Measurements from ENCODE around the gene RAB7A. TPM values are rescaled to one million over a fixed set of nuclear protein-coding genes. Genes with fewer than 3 reads are reported as not detected.
"Not testable (repeated sequence)": the region's sequence is repeated elsewhere in the genome, so short reads cannot be mapped to it uniquely, and the experiment has no call there.

RAB7A gene
- total RNA-seq, 1 donor from 2014 or later, result 257 TPM

GRCh38 chr3:128749035-128749434, 23.1 kb downstream of the RAB7A start:
- intact Hi-C loops (cut with micrococcal nuclease), result no loop called here

GRCh38 chr3:128749561-128749960, 23.6 kb downstream of the RAB7A start:
- intact Hi-C loops (cut with micrococcal nuclease), result not testable (repeated sequence)

GRCh38 chr3:128753715-128754114, 27.7 kb downstream of the RAB7A start:
- intact Hi-C loops (cut with micrococcal nuclease), result loop anchor here (2.0 kb wide), 1 partner anchor 13 kb away; no protein-coding TSS in a partner anchor

- intact Hi-C loops (cut with micrococcal nuclease), result no loop called here
Measured at GRCh38 chr3:128760042-128760441, 34.1 kb downstream of the RAB7A start.

- intact Hi-C loops (cut with micrococcal nuclease), result no loop called here
Measured at GRCh38 chr3:128760881-128761280, 34.9 kb downstream of the RAB7A start.

GRCh38 chr3:128761392-128761791, 35.4 kb downstream of the RAB7A start:
- intact Hi-C loops (cut with micrococcal nuclease), result no loop called here

- intact Hi-C loops (cut with micrococcal nuclease), result no loop called here
Measured at GRCh38 chr3:128763967-128764366, 38.0 kb downstream of the RAB7A start.

GRCh38 chr3:128764863-128765262, 38.9 kb downstream of the RAB7A start:
- intact Hi-C loops (cut with micrococcal nuclease), result no loop called here

- intact Hi-C loops (cut with micrococcal nuclease), result loop anchor here (2.0 kb wide), 1 partner anchor 14 kb away; no protein-coding TSS in a partner anchor
Measured at GRCh38 chr3:128767094-128767750, 41.2 kb downstream of the RAB7A start.

- intact Hi-C loops (cut with micrococcal nuclease), result no loop called here
Measured at GRCh38 chr3:128768471-128768870, 42.5 kb downstream of the RAB7A start.

- intact Hi-C loops (cut with micrococcal nuclease), result no loop called here
Measured at GRCh38 chr3:128770387-128770786, 44.4 kb downstream of the RAB7A start.

- intact Hi-C loops (cut with micrococcal nuclease), result not testable (repeated sequence)
Measured at GRCh38 chr3:128773189-128773588, 47.2 kb downstream of the RAB7A start.

GRCh38 chr3:128773592-128773991, 47.6 kb downstream of the RAB7A start:
- intact Hi-C loops (cut with micrococcal nuclease), result not testable (repeated sequence)

GRCh38 chr3:128775241-128775640, 49.3 kb downstream of the RAB7A start:
- intact Hi-C loops (cut with micrococcal nuclease), result no loop called here

GRCh38 chr3:128775906-128776542, 50.0 kb downstream of the RAB7A start:
- intact Hi-C loops (cut with micrococcal nuclease), result no loop called here

- intact Hi-C loops (cut with micrococcal nuclease), result no loop called here
Measured at GRCh38 chr3:128780101-128780837, 54.3 kb downstream of the RAB7A start.

GRCh38 chr3:128781164-128781563, 55.2 kb downstream of the RAB7A start:
- intact Hi-C loops (cut with micrococcal nuclease), result no loop called here

GRCh38 chr3:128782282-128783146, 56.5 kb downstream of the RAB7A start:
- intact Hi-C loops (cut with micrococcal nuclease), result no loop called here

- intact Hi-C loops (cut with micrococcal nuclease), result loop anchor here (1.0 kb wide), 2 partner anchors 11 to 63 kb away; no protein-coding TSS in a partner anchor
Measured at GRCh38 chr3:128783774-128784173, 57.8 kb downstream of the RAB7A start.

GRCh38 chr3:128784232-128784631, 58.2 kb downstream of the RAB7A start:
- intact Hi-C loops (cut with micrococcal nuclease), result loop anchor here (1.0 kb wide), 2 partner anchors 10 to 62 kb away; no protein-coding TSS in a partner anchor

GRCh38 chr3:128784843-128785242, 58.9 kb downstream of the RAB7A start:
- intact Hi-C loops (cut with micrococcal nuclease), result loop anchor here (1.0 kb wide), 2 partner anchors 9 to 61 kb away; no protein-coding TSS in a partner anchor
